Calu3 (cell line): ENCODE results near the gene EPS15. TPM values are rescaled to one million over a fixed set of nuclear protein-coding genes. Genes with fewer than 3 reads are reported as not detected.
A peak's percentile ranks its signal among the peaks of the same experiment; 100 is the strongest.
"Not testable (repeated sequence)": the region's sequence is repeated elsewhere in the genome, so short reads cannot be mapped to it uniquely, and the experiment has no call there.

ENCODE experiments used
- BruUV-seq: library from RNA; stranded (reverse); fragments of 400-500 nt; replicated peaks from 2 replicates; lab custom pipeline; 2021; lab: Mats Ljungman, UMichigan
- CTCF ChIA-PET: fragments of 300-600 bp; sonication (Branson Sonifier 250); formaldehyde crosslinking; loops from one replicate; lab custom pipeline; 2022; ENCODE audit warnings: antibody characterized with exemption; lab: Charles Lee
- DNase-seq: peaks from one replicate; pipeline ENCODE4 v3.0.0; 2022
- H3K27ac Mint-ChIP-seq: one replicate; pipeline ENCODE4 v1.8.0; 2022; ENCODE audit warnings: mixed read lengths; ENCODE audit not compliant: unreplicated experiment
- H3K27me3 Mint-ChIP-seq: one replicate; pipeline ENCODE4 v1.8.0; 2022; ENCODE audit warnings: mixed read lengths; ENCODE audit not compliant: unreplicated experiment
- H3K36me3 Mint-ChIP-seq: one replicate; pipeline ENCODE4 v1.8.0; 2022; ENCODE audit warnings: mild to moderate bottlenecking, moderate library complexity, mixed read lengths; ENCODE audit not compliant: insufficient read depth, unreplicated experiment
- H3K4me1 Mint-ChIP-seq: one replicate; pipeline ENCODE4 v1.8.0; 2022; ENCODE audit warnings: mild to moderate bottlenecking, low read depth, mixed read lengths; ENCODE audit not compliant: unreplicated experiment
- H3K4me3 Mint-ChIP-seq: one replicate; pipeline ENCODE4 v1.8.0; 2022; ENCODE audit warnings: mild to moderate bottlenecking, low read depth, moderate library complexity, mixed read lengths; ENCODE audit not compliant: unreplicated experiment
- H3K9me3 Mint-ChIP-seq: one replicate; pipeline ENCODE4 v1.8.0; 2022; ENCODE audit warnings: low read depth, mixed read lengths; ENCODE audit not compliant: unreplicated experiment
- CTCF ChIP-seq: fragments of 200-600 bp; IDR thresholded peaks from one replicate; pipeline ENCODE4 v1.8.0; 2022; ENCODE audit warnings: antibody characterized with exemption; ENCODE audit not compliant: unreplicated experiment
- intact Hi-C: fragments of 100-400 bp; cut with micrococcal nuclease; formaldehyde crosslinking; loops from one replicate; pipeline ENCODE4 v1.10.0; 2022; ENCODE audit not compliant: unreplicated experiment
- total RNA-seq: library from RNA; stranded (reverse); gene quantifications from 2 replicates; pipeline ENCODE4 v1.2.3, GENCODE V29; 2022

EPS15 gene
- total RNA-seq, 1 experiment from 2014 or later = 51.2 TPM

GRCh38 chr1:51488372-51489050, 30.6 kb downstream of the EPS15 start:
- TF ChIP-seq CTCF = no peak
- H3K4me3 Mint-ChIP-seq = no peak overlapping the region
- no peaks in the 10 kb centered on the region for H3K27me3 Mint-ChIP-seq
- intact Hi-C loops = no loop called here
- H3K36me3 Mint-ChIP-seq = peaks cover 3% of the 10 kb centered on the region
- BruUV-seq = no TSS peak
- H3K27ac Mint-ChIP-seq = no peak overlapping the region
- DNase-seq = no peak
- H3K9me3 Mint-ChIP-seq = no peaks in the 10 kb centered on the region
- CTCF ChIA-PET = interaction anchor here (1.0 kb wide), 1 partner anchor 400 kb away, joined by 7 read pairs; no protein-coding TSS in a partner anchor
- H3K4me1 Mint-ChIP-seq = peaks cover 22% of the 10 kb centered on the region

- intact Hi-C loops = no loop called here
- Mint-ChIP-seq H3K4me1 (peaks cover 22% of the 10 kb centered on the region), H3K9me3 (no peaks in the 10 kb centered on the region), H3K36me3 (peaks cover 5% of the 10 kb centered on the region), H3K27me3 (no peaks in the 10 kb centered on the region), H3K4me3 (no peak overlapping the region), H3K27ac (no peak overlapping the region)
- BruUV-seq = no TSS peak
- TF ChIP-seq CTCF = no peak
- CTCF ChIA-PET = no interaction called here
- no peak for DNase-seq
Measured at GRCh38 chr1:51487628-51488027, 31.4 kb downstream of the EPS15 start.

GRCh38 chr1:51484591-51484990, 34.5 kb downstream of the EPS15 start:
- no TSS peak for BruUV-seq
- Mint-ChIP-seq H3K27ac (no peak overlapping the region), H3K9me3 (peaks cover 3% of the 10 kb centered on the region), H3K4me3 (no peak overlapping the region), H3K36me3 (peaks cover 9% of the 10 kb centered on the region), H3K27me3 (no peaks in the 10 kb centered on the region), H3K4me1 (peaks cover 8% of the 10 kb centered on the region)
- CTCF ChIA-PET = interaction anchor here (0.6 kb wide), 1 partner anchor 28 kb away, joined by 3 read pairs; no protein-coding TSS in a partner anchor
- intact Hi-C loops = no loop called here
- DNase-seq = peak; percentile 14
- TF ChIP-seq CTCF = no peak

- no peak for TF ChIP-seq CTCF
- intact Hi-C loops = no loop called here
- Mint-ChIP-seq H3K27me3 (no peaks in the 10 kb centered on the region), H3K36me3 (peaks cover 13% of the 10 kb centered on the region), H3K4me3 (no peak overlapping the region), H3K4me1 (no peaks in the 10 kb centered on the region), H3K27ac (no peak overlapping the region), H3K9me3 (peaks cover 3% of the 10 kb centered on the region)
- no TSS peak for BruUV-seq
- DNase-seq = no peak
- CTCF ChIA-PET = no interaction called here
Measured at GRCh38 chr1:51482881-51483280, 36.2 kb downstream of the EPS15 start.

GRCh38 chr1:51474832-51475620, 44.0 kb downstream of the EPS15 start:
- H3K36me3 Mint-ChIP-seq, H3K27me3 Mint-ChIP-seq, H3K4me1 Mint-ChIP-seq, BruUV-seq, CTCF ChIA-PET, H3K4me3 Mint-ChIP-seq, H3K9me3 Mint-ChIP-seq, DNase-seq, H3K27ac Mint-ChIP-seq, intact Hi-C loops: not testable (repeated sequence)
